22Rv1 (cell line): ENCODE results near the gene CLCN3.

Experiments used
- CTCF ChIP-seq: fragments of 450-650 bp; IDR thresholded peaks from 2 replicates; pipeline ENCODE4 v1.5.1; 2017; ENCODE audit warnings: mild to moderate bottlenecking
- ZFX ChIP-seq: fragments of 450-650 bp; IDR thresholded peaks from 2 replicates; pipeline ENCODE4 v1.6.1; 2017; ENCODE audit warnings: antibody characterized with exemption, borderline replicate concordance

- TF ChIP-seq CTCF (no peak), ZFX (no peak)
These were observed 43.5 kb downstream of the CLCN3 start for GRCh38 chr4:169663831-169664230.
